HEK293 (cell line): ENCODE results near the gene SELENOM.
"Not testable (repeated sequence)": the region's sequence is repeated elsewhere in the genome, so short reads cannot be mapped to it uniquely, and the experiment has no call there.

Experiments
- CTCF ChIA-PET: fragments of 350-600 bp; formaldehyde crosslinking; extraction: SDS; loops from one replicate; lab custom pipeline; 2021; ENCODE audit warnings: antibody characterized with exemption; lab: Yijun Ruan, JAX
- POLR2A ChIA-PET: fragments of 300-600 bp; formaldehyde crosslinking; extraction: SDS; loops from one replicate; lab custom pipeline; 2020; ENCODE audit warnings: antibody characterized with exemption, inconsistent platforms; lab: Yijun Ruan, JAX
- H3K27ac ChIP-seq: fragments of 200-500 bp; sonication (Bioruptor generic); 2 replicates; pipeline ENCODE4 v1.5.1; 2014; ENCODE audit warnings: low read depth, low read length, control low read depth, inconsistent platforms; ENCODE audit errors: extremely low read depth
- H3K36me3 ChIP-seq, 2 experiments: fragments of 200-500 bp in 1 of 2; sonication (Bioruptor generic) in 1 of 2; 1 replicate in 1 of 2; 2 replicates in 1 of 2; pipeline ENCODE4 v1.5.1; 2014 to 2017; ENCODE audit warnings: inconsistent platforms in 2 of 2, low read length in 2 of 2; ENCODE audit not compliant: control insufficient read depth in 2 of 2, insufficient read depth in 1 of 2
- H3K4me1 ChIP-seq: fragments of 200-500 bp; sonication (Bioruptor generic); 2 replicates; pipeline ENCODE4 v1.5.1; 2014; ENCODE audit warnings: mild to moderate bottlenecking, low read length, inconsistent platforms; ENCODE audit not compliant: control insufficient read depth, insufficient read depth
- H3K4me3 ChIP-seq: 2 replicates; pipeline ENCODE4 v1.5.1; 2011; ENCODE audit warnings: low read depth, mild to moderate bottlenecking, control low read depth, low read length, moderate library complexity
- H3K9me3 ChIP-seq: fragments of 200-500 bp; sonication (Bioruptor generic); 2 replicates; pipeline ENCODE4 v1.5.1; 2014; ENCODE audit warnings: low read depth, low read length, inconsistent platforms; ENCODE audit not compliant: control insufficient read depth, insufficient read depth
- EGR2 ChIP-seq: fragments of 450-650 bp; formaldehyde crosslinking; IDR thresholded peaks from 2 replicates; pipeline ENCODE4 v1.5.1; 2016; ENCODE audit warnings: low read depth, missing biosample characterization, missing genetic modification characterization
- KLF8 ChIP-seq: fragments of 450-650 bp; formaldehyde crosslinking; IDR thresholded peaks from 2 replicates; pipeline ENCODE4 v1.5.1; 2016; ENCODE audit warnings: missing biosample characterization, missing genetic modification characterization
- OSR2 ChIP-seq: fragments of 450-650 bp; formaldehyde crosslinking; IDR thresholded peaks from 2 replicates; pipeline ENCODE4 v1.5.1; 2016; ENCODE audit warnings: missing biosample characterization, missing genetic modification characterization
- SCRT1 ChIP-seq: fragments of 450-650 bp; formaldehyde crosslinking; IDR thresholded peaks from 2 replicates; pipeline ENCODE4 v1.5.1; 2016; ENCODE audit warnings: missing biosample characterization, missing genetic modification characterization, borderline replicate concordance
- YY2 ChIP-seq: fragments of 450-650 bp; formaldehyde crosslinking; IDR thresholded peaks from 2 replicates; pipeline ENCODE4 v1.5.1; 2016; ENCODE audit warnings: missing biosample characterization, missing genetic modification characterization
- ZBTB17 ChIP-seq: fragments of 450-650 bp; formaldehyde crosslinking; IDR thresholded peaks from 2 replicates; pipeline ENCODE4 v1.5.1; 2016; ENCODE audit warnings: missing biosample characterization, missing genetic modification characterization
- ZBTB7A ChIP-seq: fragments of 450-650 bp; formaldehyde crosslinking; IDR thresholded peaks from 2 replicates; pipeline ENCODE4 v1.5.1; 2016; ENCODE audit warnings: low read depth, missing biosample characterization, missing genetic modification characterization
- ZFHX2 ChIP-seq: fragments of 450-650 bp; formaldehyde crosslinking; conservative IDR thresholded peaks from 2 replicates; pipeline ENCODE4 v1.5.1; 2016; ENCODE audit warnings: missing biosample characterization, missing genetic modification characterization
- ZIC2 ChIP-seq: fragments of 450-650 bp; formaldehyde crosslinking; IDR thresholded peaks from 2 replicates; pipeline ENCODE4 v1.5.1; 2016; ENCODE audit warnings: missing biosample characterization, missing genetic modification characterization
- ZNF221 ChIP-seq: fragments of 450-650 bp; formaldehyde crosslinking; IDR thresholded peaks from 2 replicates; pipeline ENCODE4 v1.5.1; 2017; ENCODE audit warnings: missing biosample characterization, missing genetic modification characterization, borderline replicate concordance
- ZNF473 ChIP-seq: fragments of 450-650 bp; formaldehyde crosslinking; IDR thresholded peaks from 2 replicates; pipeline ENCODE4 v1.5.1; 2017; ENCODE audit warnings: missing biosample characterization, missing genetic modification characterization
- ZNF514 ChIP-seq: fragments of 450-650 bp; formaldehyde crosslinking; IDR thresholded peaks from 2 replicates; pipeline ENCODE4 v1.5.1; 2016; ENCODE audit warnings: missing biosample characterization, missing genetic modification characterization
- ZNF596 ChIP-seq: fragments of 450-650 bp; IDR thresholded peaks from 2 replicates; pipeline ENCODE4 v1.5.0; 2018; ENCODE audit warnings: missing biosample characterization, mild to moderate bottlenecking, missing genetic modification characterization, moderate library complexity
- ZNF677 ChIP-seq: fragments of 450-650 bp; IDR thresholded peaks from 2 replicates; pipeline ENCODE4 v1.5.0; 2018; ENCODE audit warnings: missing biosample characterization, mild to moderate bottlenecking, missing genetic modification characterization, moderate library complexity
- ZNF701 ChIP-seq: fragments of 450-650 bp; formaldehyde crosslinking; IDR thresholded peaks from 2 replicates; pipeline ENCODE4 v1.5.1; 2016; ENCODE audit warnings: missing biosample characterization, missing genetic modification characterization
- ZNF843 ChIP-seq: fragments of 450-650 bp; formaldehyde crosslinking; IDR thresholded peaks from 2 replicates; pipeline ENCODE4 v1.5.1; 2016; ENCODE audit warnings: missing biosample characterization, missing genetic modification characterization
- TF ChIP-seq, protein P1 (sequence below): fragments of 450-650 bp; formaldehyde crosslinking; IDR thresholded peaks from 2 replicates; pipeline ENCODE4 v1.5.1; 2016; ENCODE audit warnings: missing biosample characterization, missing genetic modification characterization
- TF ChIP-seq, protein P2 (sequence below): fragments of 450-650 bp; formaldehyde crosslinking; IDR thresholded peaks from 2 replicates; pipeline ENCODE4 v1.5.1; 2016; ENCODE audit warnings: missing biosample characterization, missing genetic modification characterization, low read depth
- TF ChIP-seq, protein P3 (sequence below): fragments of 450-650 bp; formaldehyde crosslinking; IDR thresholded peaks from 2 replicates; pipeline ENCODE4 v1.5.1; 2017; ENCODE audit warnings: missing biosample characterization, missing genetic modification characterization
- TF ChIP-seq, protein P4 (sequence below): fragments of 450-650 bp; formaldehyde crosslinking; IDR thresholded peaks from 2 replicates; pipeline ENCODE4 v1.5.1; 2016; ENCODE audit warnings: missing biosample characterization, missing genetic modification characterization

SELENOM gene

DNA sequence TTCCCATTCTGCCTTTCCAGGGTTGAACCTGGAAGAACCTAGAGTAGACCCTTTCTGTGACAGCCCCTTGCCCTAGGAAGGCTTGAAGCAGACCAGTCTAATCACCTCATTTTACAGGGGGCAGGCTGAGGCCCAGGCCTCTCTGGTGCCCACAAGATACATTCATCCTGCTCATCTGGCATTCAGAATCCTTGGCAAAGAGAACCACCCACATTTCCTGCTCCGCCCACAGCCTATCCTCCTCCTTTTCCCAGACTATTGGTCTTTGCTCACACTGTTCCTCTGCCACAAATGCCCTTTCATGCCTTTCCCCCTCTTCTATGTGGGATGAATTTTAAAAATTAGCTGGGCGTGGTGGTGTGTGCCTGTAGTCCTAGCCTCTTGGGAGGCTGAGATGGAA, 29.0 kb downstream of the SELENOM start:
- H3K36me3 ChIP-seq, H3K4me1 ChIP-seq, POLR2A ChIA-PET, H3K27ac ChIP-seq, H3K9me3 ChIP-seq, H3K4me3 ChIP-seq: not testable (repeated sequence)
- TF ChIP-seq ZFHX2 (tag by site-specific recombination) (peak; percentile 77), ZBTB17 (0 out of 2 replicates have a peak, but pooled peaks have one; percentile 27), EGR2 (peak; percentile 66; the same call in 1 of the 2 replicates)
- TF ChIP-seq, protein P1, sequence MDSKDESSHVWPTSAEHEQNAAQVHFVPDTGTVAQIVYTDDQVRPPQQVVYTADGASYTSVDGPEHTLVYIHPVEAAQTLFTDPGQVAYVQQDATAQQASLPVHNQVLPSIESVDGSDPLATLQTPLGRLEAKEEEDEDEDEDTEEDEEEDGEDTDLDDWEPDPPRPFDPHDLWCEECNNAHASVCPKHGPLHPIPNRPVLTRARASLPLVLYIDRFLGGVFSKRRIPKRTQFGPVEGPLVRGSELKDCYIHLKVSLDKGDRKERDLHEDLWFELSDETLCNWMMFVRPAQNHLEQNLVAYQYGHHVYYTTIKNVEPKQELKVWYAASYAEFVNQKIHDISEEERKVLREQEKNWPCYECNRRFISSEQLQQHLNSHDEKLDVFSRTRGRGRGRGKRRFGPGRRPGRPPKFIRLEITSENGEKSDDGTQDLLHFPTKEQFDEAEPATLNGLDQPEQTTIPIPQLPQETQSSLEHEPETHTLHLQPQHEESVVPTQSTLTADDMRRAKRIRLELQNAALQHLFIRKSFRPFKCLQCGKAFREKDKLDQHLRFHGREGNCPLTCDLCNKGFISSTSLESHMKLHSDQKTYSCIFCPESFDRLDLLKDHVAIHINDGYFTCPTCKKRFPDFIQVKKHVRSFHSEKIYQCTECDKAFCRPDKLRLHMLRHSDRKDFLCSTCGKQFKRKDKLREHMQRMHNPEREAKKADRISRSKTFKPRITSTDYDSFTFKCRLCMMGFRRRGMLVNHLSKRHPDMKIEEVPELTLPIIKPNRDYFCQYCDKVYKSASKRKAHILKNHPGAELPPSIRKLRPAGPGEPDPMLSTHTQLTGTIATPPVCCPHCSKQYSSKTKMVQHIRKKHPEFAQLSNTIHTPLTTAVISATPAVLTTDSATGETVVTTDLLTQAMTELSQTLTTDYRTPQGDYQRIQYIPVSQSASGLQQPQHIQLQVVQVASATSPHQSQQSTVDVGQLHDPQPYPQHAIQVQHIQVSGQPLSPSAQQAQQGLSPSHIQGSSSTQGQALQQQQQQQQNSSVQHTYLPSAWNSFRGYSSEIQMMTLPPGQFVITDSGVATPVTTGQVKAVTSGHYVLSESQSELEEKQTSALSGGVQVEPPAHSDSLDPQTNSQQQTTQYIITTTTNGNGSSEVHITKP (tag by site-specific recombination): 0 out of 2 replicates have a peak, but pooled peaks have one; percentile 42
- CTCF ChIA-PET: interaction anchor here (1.3 kb wide), 1 partner anchor 30 kb away, joined by 3 read pairs; no protein-coding TSS in a partner anchor

DNA sequence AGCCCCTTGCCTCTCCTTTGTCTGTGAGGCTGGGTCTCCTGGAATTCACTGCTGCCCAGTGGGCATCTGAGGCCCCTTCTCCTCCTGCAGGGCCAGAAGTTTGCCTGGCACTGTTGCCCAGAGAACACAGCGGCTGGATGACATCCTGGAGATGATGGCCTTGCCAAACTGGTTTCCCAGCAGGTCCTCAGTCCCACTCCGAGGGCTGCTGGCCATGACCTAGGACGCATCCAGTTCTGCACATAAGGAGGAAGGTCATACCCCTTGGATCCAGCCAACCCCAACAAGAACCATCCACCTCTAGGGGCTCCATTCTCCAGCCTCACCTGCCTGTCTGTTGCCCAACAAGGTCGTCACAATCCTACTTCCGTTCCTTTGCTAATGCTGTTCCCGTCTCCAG, 29.7 kb downstream of the SELENOM start:
- Histone ChIP-seq H3K9me3 (no peaks in the 10 kb centered on the region), H3K36me3 (no peaks in the 10 kb centered on the region), H3K4me3 (no peak overlapping the region), H3K4me1 (peaks cover 3% of the 10 kb centered on the region; the same call in 1 of the 2 replicates), H3K27ac (no peak overlapping the region)
- POLR2A ChIA-PET: no interaction called here
- TF ChIP-seq ZNF596 (tag by site-specific recombination): no peak
- TF ChIP-seq SCRT1 (tag by site-specific recombination): no peak
- TF ChIP-seq ZBTB7A (tag by site-specific recombination): no peak
- no peak for TF ChIP-seq KLF8 (tag by site-specific recombination)
- TF ChIP-seq ZNF677 (tag by site-specific recombination): no peak
- TF ChIP-seq ZNF473 (tag by site-specific recombination): no peak
- TF ChIP-seq ZNF701: no peak
- no peak for TF ChIP-seq ZNF843 (tag by site-specific recombination)
- TF ChIP-seq, protein P2, sequence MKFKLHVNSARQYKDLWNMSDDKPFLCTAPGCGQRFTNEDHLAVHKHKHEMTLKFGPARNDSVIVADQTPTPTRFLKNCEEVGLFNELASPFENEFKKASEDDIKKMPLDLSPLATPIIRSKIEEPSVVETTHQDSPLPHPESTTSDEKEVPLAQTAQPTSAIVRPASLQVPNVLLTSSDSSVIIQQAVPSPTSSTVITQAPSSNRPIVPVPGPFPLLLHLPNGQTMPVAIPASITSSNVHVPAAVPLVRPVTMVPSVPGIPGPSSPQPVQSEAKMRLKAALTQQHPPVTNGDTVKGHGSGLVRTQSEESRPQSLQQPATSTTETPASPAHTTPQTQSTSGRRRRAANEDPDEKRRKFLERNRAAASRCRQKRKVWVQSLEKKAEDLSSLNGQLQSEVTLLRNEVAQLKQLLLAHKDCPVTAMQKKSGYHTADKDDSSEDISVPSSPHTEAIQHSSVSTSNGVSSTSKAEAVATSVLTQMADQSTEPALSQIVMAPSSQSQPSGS: no peak
- TF ChIP-seq, protein P3, sequence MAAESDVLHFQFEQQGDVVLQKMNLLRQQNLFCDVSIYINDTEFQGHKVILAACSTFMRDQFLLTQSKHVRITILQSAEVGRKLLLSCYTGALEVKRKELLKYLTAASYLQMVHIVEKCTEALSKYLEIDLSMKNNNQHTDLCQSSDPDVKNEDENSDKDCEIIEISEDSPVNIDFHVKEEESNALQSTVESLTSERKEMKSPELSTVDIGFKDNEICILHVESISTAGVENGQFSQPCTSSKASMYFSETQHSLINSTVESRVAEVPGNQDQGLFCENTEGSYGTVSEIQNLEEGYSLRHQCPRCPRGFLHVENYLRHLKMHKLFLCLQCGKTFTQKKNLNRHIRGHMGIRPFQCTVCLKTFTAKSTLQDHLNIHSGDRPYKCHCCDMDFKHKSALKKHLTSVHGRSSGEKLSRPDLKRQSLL: no peak
- no peak for TF ChIP-seq YY2 (tag by site-specific recombination)
- no peak for TF ChIP-seq ZNF221 (tag by site-specific recombination)
- TF ChIP-seq ZIC2 (tag by site-specific recombination): no peak
- no peak for TF ChIP-seq ZNF514 (tag by site-specific recombination)
- TF ChIP-seq OSR2 (tag by site-specific recombination): no peak
- TF ChIP-seq, protein P4, sequence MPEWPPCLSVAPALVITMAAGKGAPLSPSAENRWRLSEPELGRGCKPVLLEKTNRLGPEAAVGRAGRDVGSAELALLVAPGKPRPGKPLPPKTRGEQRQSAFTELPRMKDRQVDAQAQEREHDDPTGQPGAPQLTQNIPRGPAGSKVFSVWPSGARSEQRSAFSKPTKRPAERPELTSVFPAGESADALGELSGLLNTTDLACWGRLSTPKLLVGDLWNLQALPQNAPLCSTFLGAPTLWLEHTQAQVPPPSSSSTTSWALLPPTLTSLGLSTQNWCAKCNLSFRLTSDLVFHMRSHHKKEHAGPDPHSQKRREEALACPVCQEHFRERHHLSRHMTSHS (tag by site-specific recombination): no peak
- CTCF ChIA-PET: interaction anchor here (1.3 kb wide), 1 partner anchor 31 kb away, joined by 3 read pairs; no protein-coding TSS in a partner anchor
